ENCODE results near the gene AKAP13. TPM values are rescaled to one million over a fixed set of nuclear protein-coding genes. Genes with fewer than 3 reads are reported as not detected.

The AKAP13 gene
- total RNA-seq, 1 donor from 2014 or later, result 73.8 TPM

DNA sequence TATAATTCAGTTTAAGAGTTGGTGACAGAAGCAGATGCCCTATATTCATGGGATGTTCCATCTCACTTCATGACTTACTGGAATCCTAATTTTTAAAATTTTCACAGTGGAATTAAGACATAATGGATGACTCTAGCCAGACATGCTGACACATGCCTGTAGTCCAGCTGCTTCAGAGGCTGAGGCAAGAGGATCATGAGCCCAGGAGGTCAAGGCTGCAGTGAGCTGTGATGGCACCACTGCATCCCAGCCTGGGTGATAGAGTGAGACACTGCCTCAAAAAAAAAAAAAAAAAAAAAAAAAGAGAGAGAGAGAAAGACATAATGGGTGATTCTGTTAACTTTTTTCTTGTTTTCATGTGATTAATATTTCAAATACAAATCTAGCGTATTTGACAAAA lies 290.8 kb downstream of the AKAP13 start:
- no peaks in the 10 kb centered on the region for H3K79me2 ChIP-seq (ENCODE audit: low read depth)
- H3K27me3 Mint-ChIP-seq (ENCODE audit: insufficient read depth, low read depth), result peaks cover 4% of the 10 kb centered on the region
- H3K9me3 Mint-ChIP-seq, result no peaks in the 10 kb centered on the region
- peak overlapping the region; percentile 13 for H3K27ac ChIP-seq
- no peak overlapping the region for H3K4me3 Mint-ChIP-seq
- H3K4me2 ChIP-seq, result no peak overlapping the region
- H2AFZ ChIP-seq (replicated peaks), result no peak overlapping the region
- H3K27ac Mint-ChIP-seq, result no peak overlapping the region
- no peaks in the 10 kb centered on the region for H3K9me3 ChIP-seq (ENCODE audit: low read depth)
- peaks cover 38% of the 10 kb centered on the region for H3K36me3 Mint-ChIP-seq
- peaks cover 14% of the 10 kb centered on the region for H3K4me1 Mint-ChIP-seq
- H3K4me1 ChIP-seq, result no peaks in the 10 kb centered on the region
- H3K4me3 ChIP-seq, result no peak overlapping the region
- no peaks in the 10 kb centered on the region for H3F3A ChIP-seq (ENCODE audit: low read depth)
- no peaks in the 10 kb centered on the region for H3K36me3 ChIP-seq
- H3K27me3 ChIP-seq, result no peaks in the 10 kb centered on the region
- TF ChIP-seq, protein P1, sequence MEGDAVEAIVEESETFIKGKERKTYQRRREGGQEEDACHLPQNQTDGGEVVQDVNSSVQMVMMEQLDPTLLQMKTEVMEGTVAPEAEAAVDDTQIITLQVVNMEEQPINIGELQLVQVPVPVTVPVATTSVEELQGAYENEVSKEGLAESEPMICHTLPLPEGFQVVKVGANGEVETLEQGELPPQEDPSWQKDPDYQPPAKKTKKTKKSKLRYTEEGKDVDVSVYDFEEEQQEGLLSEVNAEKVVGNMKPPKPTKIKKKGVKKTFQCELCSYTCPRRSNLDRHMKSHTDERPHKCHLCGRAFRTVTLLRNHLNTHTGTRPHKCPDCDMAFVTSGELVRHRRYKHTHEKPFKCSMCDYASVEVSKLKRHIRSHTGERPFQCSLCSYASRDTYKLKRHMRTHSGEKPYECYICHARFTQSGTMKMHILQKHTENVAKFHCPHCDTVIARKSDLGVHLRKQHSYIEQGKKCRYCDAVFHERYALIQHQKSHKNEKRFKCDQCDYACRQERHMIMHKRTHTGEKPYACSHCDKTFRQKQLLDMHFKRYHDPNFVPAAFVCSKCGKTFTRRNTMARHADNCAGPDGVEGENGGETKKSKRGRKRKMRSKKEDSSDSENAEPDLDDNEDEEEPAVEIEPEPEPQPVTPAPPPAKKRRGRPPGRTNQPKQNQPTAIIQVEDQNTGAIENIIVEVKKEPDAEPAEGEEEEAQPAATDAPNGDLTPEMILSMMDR (IDR thresholded peaks at IDR 0.05), result no peak
- no peak for TF ChIP-seq EZH2phosphoT487 (IDR thresholded peaks at IDR 0.05)
- TF ChIP-seq EZH2 (IDR thresholded peaks at IDR 0.05), result no peak
- H3K9ac ChIP-seq, result no peak overlapping the region
- DNase-seq (ENCODE audit: low spot score), result no peak
- no peaks in the 10 kb centered on the region for H4K20me1 ChIP-seq (ENCODE audit: low read depth)

DNA sequence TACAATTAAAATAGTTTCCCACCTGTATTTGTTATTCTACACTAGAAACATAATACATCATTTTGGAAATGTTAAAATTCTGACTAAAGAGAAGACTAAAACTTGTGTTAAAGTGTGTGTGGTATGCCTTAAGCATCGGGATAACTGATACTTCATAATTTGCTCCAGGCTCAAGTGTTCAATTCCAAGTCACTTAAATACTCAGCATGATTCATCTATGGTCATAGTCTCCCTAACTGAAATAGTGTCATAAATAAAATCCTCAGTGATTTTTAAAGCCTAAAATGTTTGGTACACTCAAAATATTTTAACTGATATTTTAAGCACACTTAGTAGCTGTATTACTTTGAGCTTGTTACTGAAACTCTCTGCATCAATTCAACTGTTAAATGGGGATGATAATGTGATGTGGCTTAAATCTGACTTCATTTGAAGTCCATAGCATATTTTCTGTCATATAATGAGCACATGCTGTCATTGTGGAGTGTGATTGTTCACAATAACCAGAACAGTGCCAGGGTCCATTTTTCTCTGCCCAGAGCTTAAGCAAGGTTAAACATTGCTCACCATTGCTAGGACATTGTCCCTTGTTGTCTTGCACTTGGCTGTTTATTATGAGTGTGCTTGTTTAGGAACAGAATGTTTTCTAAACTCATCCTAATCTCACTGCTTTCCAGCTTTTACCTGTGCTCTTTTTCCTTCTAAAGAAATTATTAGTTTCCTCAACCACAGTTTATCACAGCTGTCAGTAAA lies 292.1 kb downstream of the AKAP13 start:
- Histone ChIP-seq H3K27ac (no peak overlapping the region), H3K4me2 (no peak overlapping the region)

DNA sequence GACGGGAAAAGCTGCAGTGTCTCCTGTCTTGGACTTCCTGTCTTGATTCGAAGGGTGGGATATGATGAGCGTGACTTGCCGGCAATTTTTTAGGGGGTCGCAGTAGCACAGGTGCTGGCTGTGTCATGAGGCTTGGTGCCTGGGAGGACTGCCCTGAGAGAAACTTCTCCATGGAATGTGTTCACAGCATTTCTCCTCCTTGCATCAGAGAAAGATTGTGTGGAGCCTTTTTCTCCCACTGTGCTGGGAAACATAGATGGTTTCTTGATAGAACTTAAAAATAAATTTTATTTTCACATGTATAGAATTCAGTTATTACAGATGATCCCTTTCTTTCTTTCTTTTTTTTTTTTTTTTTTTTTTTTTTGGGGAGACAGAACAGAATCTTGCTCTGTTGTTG lies 292.9 kb downstream of the AKAP13 start:
- TF ChIP-seq, protein P1 (IDR thresholded peaks at IDR 0.05), result no peak
- TF ChIP-seq EZH2 (IDR thresholded peaks at IDR 0.05), result no peak
- no peak for TF ChIP-seq EZH2phosphoT487 (IDR thresholded peaks at IDR 0.05)
- Mint-ChIP-seq H3K27me3 (ENCODE audit: insufficient read depth, low read depth) (peaks cover 4% of the 10 kb centered on the region), H3K27ac (no peak overlapping the region), H3K4me3 (no peak overlapping the region), H3K36me3 (peaks cover 35% of the 10 kb centered on the region), H3K4me1 (peaks cover under 1% of the 10 kb centered on the region), H3K9me3 (no peaks in the 10 kb centered on the region)
- Histone ChIP-seq H2AFZ (replicated peaks) (no peak overlapping the region), H3F3A (ENCODE audit: low read depth) (no peaks in the 10 kb centered on the region), H3K79me2 (ENCODE audit: low read depth) (no peaks in the 10 kb centered on the region), H3K27ac (no peak overlapping the region), H3K9ac (no peak overlapping the region), H3K4me2 (no peak overlapping the region), H3K9me3 (ENCODE audit: low read depth) (no peaks in the 10 kb centered on the region), H3K4me1 (no peaks in the 10 kb centered on the region), H4K20me1 (ENCODE audit: low read depth) (no peaks in the 10 kb centered on the region), H3K4me3 (no peak overlapping the region), H3K27me3 (no peaks in the 10 kb centered on the region), H3K36me3 (no peaks in the 10 kb centered on the region)
- no peak for DNase-seq (ENCODE audit: low spot score)

More for the DNA sequence above, 292.1 kb downstream of the AKAP13 start:
- Histone ChIP-seq H3K36me3 (no peaks in the 10 kb centered on the region), H3K9me3 (ENCODE audit: low read depth) (no peaks in the 10 kb centered on the region), H3K27me3 (no peaks in the 10 kb centered on the region), H3K79me2 (ENCODE audit: low read depth) (no peaks in the 10 kb centered on the region), H3F3A (ENCODE audit: low read depth) (no peaks in the 10 kb centered on the region), H4K20me1 (ENCODE audit: low read depth) (no peaks in the 10 kb centered on the region), H2AFZ (replicated peaks) (no peak overlapping the region), H3K9ac (no peak overlapping the region), H3K4me1 (no peaks in the 10 kb centered on the region), H3K4me3 (no peak overlapping the region)
- H3K9me3 Mint-ChIP-seq, result no peaks in the 10 kb centered on the region
- peaks cover 7% of the 10 kb centered on the region for H3K4me1 Mint-ChIP-seq
- peaks cover 4% of the 10 kb centered on the region for H3K27me3 Mint-ChIP-seq (ENCODE audit: insufficient read depth, low read depth)
- no peak overlapping the region for H3K4me3 Mint-ChIP-seq
- H3K36me3 Mint-ChIP-seq, result peaks cover 38% of the 10 kb centered on the region
- H3K27ac Mint-ChIP-seq, result no peak overlapping the region
- TF ChIP-seq EZH2phosphoT487 (IDR thresholded peaks at IDR 0.05) (no peak), EZH2 (IDR thresholded peaks at IDR 0.05) (no peak)
- TF ChIP-seq, protein P1 (IDR thresholded peaks at IDR 0.05), result no peak
- no peak for DNase-seq (ENCODE audit: low spot score)

All from neural progenitor cell (in vitro differentiated cells).